WTC11 (cell line): ENCODE measurements around the gene SND1. TPM values are rescaled to one million over a fixed set of nuclear protein-coding genes. Genes with fewer than 3 reads are reported as not detected.

Experiments
- ATAC-seq: fragments of 200-7000 bp; cut with Tn5 transposase; 2 replicates; pipeline ENCODE4 v1.10.0; 2021; ENCODE audit warnings: mild to moderate bottlenecking, moderate library complexity
- CTCF ChIA-PET: fragments of 300-600 bp; sonication (Branson Sonifier 250); formaldehyde crosslinking; loops from one replicate; lab custom pipeline; 2021; ENCODE audit warnings: antibody characterized with exemption; lab: Charles Lee
- POLR2A ChIA-PET: fragments of 350-600 bp; sonication (Branson Sonifier 250); formaldehyde crosslinking; loops from one replicate; lab custom pipeline; 2021; ENCODE audit warnings: antibody characterized with exemption; lab: Charles Lee
- DNase-seq: peaks from one replicate; pipeline ENCODE4 v3.0.0; 2021; ENCODE audit warnings: low spot score
- H3K27ac Mint-ChIP-seq: 2 replicates; pipeline ENCODE4 v1.8.0; 2021; ENCODE audit warnings: mixed read lengths
- H3K27me3 Mint-ChIP-seq: 2 replicates; pipeline ENCODE4 v1.8.0; 2021; ENCODE audit warnings: low read depth, mild to moderate bottlenecking, moderate library complexity, mixed read lengths
- H3K36me3 Mint-ChIP-seq: 2 replicates; pipeline ENCODE4 v1.8.0; 2021; ENCODE audit warnings: mixed read lengths
- H3K4me1 Mint-ChIP-seq: 2 replicates; pipeline ENCODE4 v1.8.0; 2022; ENCODE audit warnings: mixed read lengths
- H3K4me3 Mint-ChIP-seq: 2 replicates; pipeline ENCODE4 v1.8.0; 2021; ENCODE audit warnings: mild to moderate bottlenecking, moderate library complexity, mixed read lengths
- H3K9me3 Mint-ChIP-seq: 2 replicates; pipeline ENCODE4 v1.8.0; 2021; ENCODE audit warnings: mixed read lengths
- ATF1 ChIP-seq: sonication (generic); formaldehyde crosslinking; IDR thresholded peaks from 2 replicates; pipeline ENCODE4 v1.8.1; 2023; ENCODE audit warnings: mild to moderate bottlenecking, moderate library complexity, missing genetic modification reagents
- E2F4 ChIP-seq: sonication (generic); formaldehyde crosslinking; IDR thresholded peaks from 2 replicates; pipeline ENCODE4 v1.8.1; 2022; ENCODE audit warnings: low read depth, mild to moderate bottlenecking, moderate library complexity, missing genetic modification reagents, borderline replicate concordance
- EMX1 ChIP-seq: fragments of 250-450 bp; sonication (Bioruptor Pico); IDR thresholded peaks from 2 replicates; pipeline ENCODE4 v1.8.0; 2021; ENCODE audit warnings: mild to moderate bottlenecking
- ETV6 ChIP-seq: sonication (generic); formaldehyde crosslinking; IDR thresholded peaks from 2 replicates; pipeline ENCODE4 v1.8.1; 2022; ENCODE audit warnings: mild to moderate bottlenecking, missing genetic modification reagents
- FOXJ3 ChIP-seq: sonication (generic); formaldehyde crosslinking; IDR thresholded peaks from 2 replicates; pipeline ENCODE4 v1.9.0; 2021; ENCODE audit warnings: missing genetic modification reagents, mild to moderate bottlenecking, borderline replicate concordance
- GTF2I ChIP-seq: fragments of 250-450 bp; sonication (Bioruptor Pico); conservative IDR thresholded peaks from 2 replicates; pipeline ENCODE4 v1.4.0; 2021; ENCODE audit warnings: mild to moderate bottlenecking
- HMGA2 ChIP-seq: fragments of 250-450 bp; sonication (Bioruptor Pico); IDR thresholded peaks from 2 replicates; pipeline ENCODE4 v1.4.0; 2021; ENCODE audit warnings: mild to moderate bottlenecking, moderate library complexity
- IRF2 ChIP-seq: sonication (generic); formaldehyde crosslinking; IDR thresholded peaks from 2 replicates; pipeline ENCODE4 v1.8.0; 2022; ENCODE audit warnings: low read depth, missing genetic modification reagents, borderline replicate concordance
- MAX ChIP-seq: sonication (generic); formaldehyde crosslinking; IDR thresholded peaks from 2 replicates; pipeline ENCODE4 v1.8.0; 2022; ENCODE audit warnings: mild to moderate bottlenecking, missing genetic modification reagents
- NFYB ChIP-seq: sonication (generic); formaldehyde crosslinking; conservative IDR thresholded peaks from 2 replicates; pipeline ENCODE4 v1.8.0; 2022; ENCODE audit warnings: low read depth, missing genetic modification reagents
- RORB ChIP-seq: fragments of 250-450 bp; sonication (Bioruptor Pico); IDR thresholded peaks from 2 replicates; pipeline ENCODE4 v1.9.0; 2021; ENCODE audit warnings: mild to moderate bottlenecking
- SMAD3 ChIP-seq: sonication (generic); formaldehyde crosslinking; IDR thresholded peaks from 2 replicates; pipeline ENCODE4 v1.8.0; 2022; ENCODE audit warnings: missing genetic modification reagents, mild to moderate bottlenecking, borderline replicate concordance
- USF1 ChIP-seq: sonication (generic); formaldehyde crosslinking; IDR thresholded peaks from 2 replicates; pipeline ENCODE4 v1.8.0; 2022; ENCODE audit warnings: mild to moderate bottlenecking, missing genetic modification reagents
- ZNF121 ChIP-seq: sonication (generic); formaldehyde crosslinking; IDR thresholded peaks from 2 replicates; pipeline ENCODE4 v1.8.0; 2023; ENCODE audit warnings: missing genetic modification reagents
- ZNF219 ChIP-seq: sonication (generic); formaldehyde crosslinking; IDR thresholded peaks from 2 replicates; pipeline ENCODE4 v1.8.0; 2023; ENCODE audit warnings: missing genetic modification reagents, mild to moderate bottlenecking, borderline replicate concordance
- ZNF232 ChIP-seq: sonication (generic); formaldehyde crosslinking; IDR thresholded peaks from 2 replicates; pipeline ENCODE4 v1.8.0; 2022; ENCODE audit warnings: mild to moderate bottlenecking, missing genetic modification reagents
- ZNF396 ChIP-seq: fragments of 250-450 bp; sonication (Bioruptor Pico); IDR thresholded peaks from 2 replicates; pipeline ENCODE4 v1.8.0; 2021; ENCODE audit warnings: mild to moderate bottlenecking, moderate library complexity, borderline replicate concordance
- ZNF416 ChIP-seq: fragments of 250-450 bp; sonication (Bioruptor Pico); IDR thresholded peaks from 2 replicates; pipeline ENCODE4 v1.9.0; 2021; ENCODE audit warnings: mild to moderate bottlenecking, inconsistent platforms
- total RNA-seq: library from RNA; stranded (reverse); gene quantifications from 3 replicates; pipeline ENCODE4 v1.2.3, GENCODE V29; 2021
- TF ChIP-seq, protein P1 (sequence below): sonication (generic); formaldehyde crosslinking; IDR thresholded peaks from 2 replicates; pipeline ENCODE4 v1.8.1; 2023; ENCODE audit warnings: mild to moderate bottlenecking, missing genetic modification reagents, moderate library complexity
- TF ChIP-seq, protein P2 (sequence below): sonication (generic); formaldehyde crosslinking; IDR thresholded peaks from 2 replicates; pipeline ENCODE4 v1.8.1; 2022; ENCODE audit warnings: missing genetic modification reagents, borderline replicate concordance
- TF ChIP-seq, protein P3 (sequence below): sonication (generic); formaldehyde crosslinking; IDR thresholded peaks from 2 replicates; pipeline ENCODE4 v1.8.0; 2022; ENCODE audit warnings: missing genetic modification reagents
- TF ChIP-seq, protein P4 (sequence below): fragments of 250-450 bp; sonication (Bioruptor Pico); IDR thresholded peaks from 2 replicates; pipeline ENCODE4 v1.9.0; 2021; ENCODE audit warnings: mild to moderate bottlenecking, borderline replicate concordance

SND1 gene
- total RNA-seq, 1 experiment from 2014 or later = 261 TPM

- CTCF ChIA-PET = interaction anchor here (1.2 to 1.7 kb wide), 2 partner anchors 16 to 69 kb away, joined by 3 to 4 read pairs; no protein-coding TSS in a partner anchor
- peak; percentile 50 for ATAC-seq
- peaks cover 44% of the 10 kb centered on the region for H3K4me1 Mint-ChIP-seq
- TF ChIP-seq, protein P1, sequence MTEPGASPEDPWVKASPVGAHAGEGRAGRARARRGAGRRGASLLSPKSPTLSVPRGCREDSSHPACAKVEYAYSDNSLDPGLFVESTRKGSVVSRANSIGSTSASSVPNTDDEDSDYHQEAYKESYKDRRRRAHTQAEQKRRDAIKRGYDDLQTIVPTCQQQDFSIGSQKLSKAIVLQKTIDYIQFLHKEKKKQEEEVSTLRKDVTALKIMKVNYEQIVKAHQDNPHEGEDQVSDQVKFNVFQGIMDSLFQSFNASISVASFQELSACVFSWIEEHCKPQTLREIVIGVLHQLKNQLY (CRISPR knock-in tag) = no peak
- TF ChIP-seq FOXJ3 = no peak
- H3K4me3 Mint-ChIP-seq = no peak overlapping the region
- no peaks in the 10 kb centered on the region for H3K27me3 Mint-ChIP-seq
- DNase-seq = no peak
- POLR2A ChIA-PET = no interaction called here
- peaks cover 3% of the 10 kb centered on the region; the same call in 1 of the 2 replicates for H3K36me3 Mint-ChIP-seq
- peak overlapping the region; percentile 31; the same call in 1 of the 2 replicates for H3K27ac Mint-ChIP-seq
- H3K9me3 Mint-ChIP-seq = no peaks in the 10 kb centered on the region
Measured at GRCh38 chr7:127949769-127950222, 297.8 kb downstream of the SND1 start.

DNA sequence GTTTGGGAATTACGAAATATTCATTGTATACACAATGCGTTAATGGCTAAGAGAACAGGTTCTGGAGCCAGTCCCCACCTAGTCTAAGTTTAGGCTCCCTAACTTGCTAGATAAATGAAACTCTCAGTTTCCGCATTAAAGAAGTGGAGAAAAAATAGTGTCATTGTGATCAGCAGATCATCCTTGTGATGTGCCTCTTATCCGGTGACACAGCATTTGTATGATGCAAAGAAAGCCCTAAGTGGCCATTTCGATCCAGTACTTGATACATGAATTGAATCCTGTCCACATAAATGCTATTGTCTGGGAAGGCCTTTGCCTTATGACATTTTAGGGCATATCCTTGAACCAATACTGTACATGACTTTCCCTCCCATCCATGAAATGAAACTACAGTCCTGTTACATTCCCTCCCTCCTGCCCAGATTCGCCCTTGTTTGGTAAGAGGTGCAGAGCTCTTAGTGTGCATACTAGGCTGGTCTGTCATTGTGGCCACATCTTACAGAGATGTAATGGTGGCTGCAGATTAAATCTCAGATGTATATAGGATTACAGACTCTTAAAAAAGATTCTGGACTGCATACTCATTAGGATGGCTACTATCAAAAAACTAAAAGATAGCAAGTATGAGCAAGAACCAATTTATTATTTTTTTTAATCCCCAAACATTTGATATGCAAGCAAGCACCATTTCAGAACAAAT lies 298.4 kb downstream of the SND1 start:
- DNase-seq = no peak
- TF ChIP-seq EMX1 (no peak), NFYB (no peak), SMAD3 (CRISPR knock-in tag) (no peak), ZNF121 (no peak), ETV6 (CRISPR knock-in tag) (no peak), IRF2 (CRISPR knock-in tag) (no peak), GTF2I (no peak), RORB (CRISPR knock-in tag) (no peak), ATF1 (no peak), ZNF416 (CRISPR knock-in tag) (no peak), E2F4 (CRISPR knock-in tag) (no peak), ZNF219 (CRISPR knock-in tag) (no peak), HMGA2 (CRISPR knock-in tag) (no peak), MAX (no peak), USF1 (CRISPR knock-in tag) (no peak), ZNF232 (CRISPR knock-in tag) (no peak), ZNF396 (CRISPR knock-in tag) (no peak)
- TF ChIP-seq, protein P2, sequence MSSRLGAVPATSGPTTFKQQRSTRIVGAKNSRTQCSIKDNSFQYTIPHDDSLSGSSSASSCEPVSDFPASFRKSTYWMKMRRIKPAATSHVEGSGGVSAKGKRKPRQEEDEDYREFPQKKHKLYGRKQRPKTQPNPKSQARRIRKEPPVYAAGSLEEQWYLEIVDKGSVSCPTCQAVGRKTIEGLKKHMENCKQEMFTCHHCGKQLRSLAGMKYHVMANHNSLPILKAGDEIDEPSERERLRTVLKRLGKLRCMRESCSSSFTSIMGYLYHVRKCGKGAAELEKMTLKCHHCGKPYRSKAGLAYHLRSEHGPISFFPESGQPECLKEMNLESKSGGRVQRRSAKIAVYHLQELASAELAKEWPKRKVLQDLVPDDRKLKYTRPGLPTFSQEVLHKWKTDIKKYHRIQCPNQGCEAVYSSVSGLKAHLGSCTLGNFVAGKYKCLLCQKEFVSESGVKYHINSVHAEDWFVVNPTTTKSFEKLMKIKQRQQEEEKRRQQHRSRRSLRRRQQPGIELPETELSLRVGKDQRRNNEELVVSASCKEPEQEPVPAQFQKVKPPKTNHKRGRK = no peak
- TF ChIP-seq, protein P3, sequence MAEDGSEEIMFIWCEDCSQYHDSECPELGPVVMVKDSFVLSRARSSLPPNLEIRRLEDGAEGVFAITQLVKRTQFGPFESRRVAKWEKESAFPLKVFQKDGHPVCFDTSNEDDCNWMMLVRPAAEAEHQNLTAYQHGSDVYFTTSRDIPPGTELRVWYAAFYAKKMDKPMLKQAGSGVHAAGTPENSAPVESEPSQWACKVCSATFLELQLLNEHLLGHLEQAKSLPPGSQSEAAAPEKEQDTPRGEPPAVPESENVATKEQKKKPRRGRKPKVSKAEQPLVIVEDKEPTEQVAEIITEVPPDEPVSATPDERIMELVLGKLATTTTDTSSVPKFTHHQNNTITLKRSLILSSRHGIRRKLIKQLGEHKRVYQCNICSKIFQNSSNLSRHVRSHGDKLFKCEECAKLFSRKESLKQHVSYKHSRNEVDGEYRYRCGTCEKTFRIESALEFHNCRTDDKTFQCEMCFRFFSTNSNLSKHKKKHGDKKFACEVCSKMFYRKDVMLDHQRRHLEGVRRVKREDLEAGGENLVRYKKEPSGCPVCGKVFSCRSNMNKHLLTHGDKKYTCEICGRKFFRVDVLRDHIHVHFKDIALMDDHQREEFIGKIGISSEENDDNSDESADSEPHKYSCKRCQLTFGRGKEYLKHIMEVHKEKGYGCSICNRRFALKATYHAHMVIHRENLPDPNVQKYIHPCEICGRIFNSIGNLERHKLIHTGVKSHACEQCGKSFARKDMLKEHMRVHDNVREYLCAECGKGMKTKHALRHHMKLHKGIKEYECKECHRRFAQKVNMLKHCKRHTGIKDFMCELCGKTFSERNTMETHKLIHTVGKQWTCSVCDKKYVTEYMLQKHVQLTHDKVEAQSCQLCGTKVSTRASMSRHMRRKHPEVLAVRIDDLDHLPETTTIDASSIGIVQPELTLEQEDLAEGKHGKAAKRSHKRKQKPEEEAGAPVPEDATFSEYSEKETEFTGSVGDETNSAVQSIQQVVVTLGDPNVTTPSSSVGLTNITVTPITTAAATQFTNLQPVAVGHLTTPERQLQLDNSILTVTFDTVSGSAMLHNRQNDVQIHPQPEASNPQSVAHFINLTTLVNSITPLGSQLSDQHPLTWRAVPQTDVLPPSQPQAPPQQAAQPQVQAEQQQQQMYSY (CRISPR knock-in tag) = no peak
- TF ChIP-seq, protein P4, sequence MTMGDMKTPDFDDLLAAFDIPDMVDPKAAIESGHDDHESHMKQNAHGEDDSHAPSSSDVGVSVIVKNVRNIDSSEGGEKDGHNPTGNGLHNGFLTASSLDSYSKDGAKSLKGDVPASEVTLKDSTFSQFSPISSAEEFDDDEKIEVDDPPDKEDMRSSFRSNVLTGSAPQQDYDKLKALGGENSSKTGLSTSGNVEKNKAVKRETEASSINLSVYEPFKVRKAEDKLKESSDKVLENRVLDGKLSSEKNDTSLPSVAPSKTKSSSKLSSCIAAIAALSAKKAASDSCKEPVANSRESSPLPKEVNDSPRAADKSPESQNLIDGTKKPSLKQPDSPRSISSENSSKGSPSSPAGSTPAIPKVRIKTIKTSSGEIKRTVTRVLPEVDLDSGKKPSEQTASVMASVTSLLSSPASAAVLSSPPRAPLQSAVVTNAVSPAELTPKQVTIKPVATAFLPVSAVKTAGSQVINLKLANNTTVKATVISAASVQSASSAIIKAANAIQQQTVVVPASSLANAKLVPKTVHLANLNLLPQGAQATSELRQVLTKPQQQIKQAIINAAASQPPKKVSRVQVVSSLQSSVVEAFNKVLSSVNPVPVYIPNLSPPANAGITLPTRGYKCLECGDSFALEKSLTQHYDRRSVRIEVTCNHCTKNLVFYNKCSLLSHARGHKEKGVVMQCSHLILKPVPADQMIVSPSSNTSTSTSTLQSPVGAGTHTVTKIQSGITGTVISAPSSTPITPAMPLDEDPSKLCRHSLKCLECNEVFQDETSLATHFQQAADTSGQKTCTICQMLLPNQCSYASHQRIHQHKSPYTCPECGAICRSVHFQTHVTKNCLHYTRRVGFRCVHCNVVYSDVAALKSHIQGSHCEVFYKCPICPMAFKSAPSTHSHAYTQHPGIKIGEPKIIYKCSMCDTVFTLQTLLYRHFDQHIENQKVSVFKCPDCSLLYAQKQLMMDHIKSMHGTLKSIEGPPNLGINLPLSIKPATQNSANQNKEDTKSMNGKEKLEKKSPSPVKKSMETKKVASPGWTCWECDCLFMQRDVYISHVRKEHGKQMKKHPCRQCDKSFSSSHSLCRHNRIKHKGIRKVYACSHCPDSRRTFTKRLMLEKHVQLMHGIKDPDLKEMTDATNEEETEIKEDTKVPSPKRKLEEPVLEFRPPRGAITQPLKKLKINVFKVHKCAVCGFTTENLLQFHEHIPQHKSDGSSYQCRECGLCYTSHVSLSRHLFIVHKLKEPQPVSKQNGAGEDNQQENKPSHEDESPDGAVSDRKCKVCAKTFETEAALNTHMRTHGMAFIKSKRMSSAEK = no peak
- TF ChIP-seq, all 79 proteins: peak for 0
- ChIA-PET POLR2A (no interaction called here), CTCF (no interaction called here)
- no peaks in the 10 kb centered on the region for H3K36me3 Mint-ChIP-seq
- H3K27ac Mint-ChIP-seq = no peak overlapping the region
- no peak overlapping the region for H3K4me3 Mint-ChIP-seq
- H3K4me1 Mint-ChIP-seq = peaks cover 44% of the 10 kb centered on the region
- H3K27me3 Mint-ChIP-seq = no peaks in the 10 kb centered on the region
- no peaks in the 10 kb centered on the region for H3K9me3 Mint-ChIP-seq
- no peak for ATAC-seq
